IMR-90 (cell line): Measurements from ENCODE around the gene SIM1. TPM values are rescaled to one million over a fixed set of nuclear protein-coding genes. Genes with fewer than 3 reads are reported as not detected.

Source experiments
- ATAC-seq: fragments of 200-7000 bp; cut with Tn5 transposase; 2 replicates; pipeline ENCODE4 v1.9.1; 2020; ENCODE audit warnings: low read depth, mild to moderate bottlenecking, moderate library complexity
- BruUV-seq: library from RNA; stranded (reverse); fragments of 400-500 nt; replicated peaks from 2 replicates; lab custom pipeline; 2021; lab: Mats Ljungman, UMichigan
- CTCF ChIA-PET: fragments of 300-600 bp; formaldehyde crosslinking; extraction: SDS; loops from one replicate; lab custom pipeline; 2021; ENCODE audit warnings: antibody characterized with exemption; lab: Yijun Ruan, JAX
- POLR2A ChIA-PET: fragments of 300-600 bp; sonication (Branson Sonifier 250); formaldehyde crosslinking; loops from one replicate; lab custom pipeline; 2022; ENCODE audit warnings: antibody characterized with exemption; ENCODE audit not compliant: unreplicated experiment; lab: Charles Lee
- DNase-seq: peaks from one replicate; pipeline ENCODE4 v3.0.0; 2013
- H2AFZ ChIP-seq: replicated peaks from 2 replicates; pipeline ENCODE3; 2013; ENCODE audit warnings: low read length, mild to moderate bottlenecking; ENCODE audit not compliant: poor library complexity
- H2AK5ac ChIP-seq: 2 replicates; pipeline ENCODE4 v1.6.1; 2013; ENCODE audit warnings: low read depth, low read length, inconsistent platforms
- H2AK9ac ChIP-seq: replicated peaks from 2 replicates; pipeline ENCODE3; 2013; ENCODE audit warnings: mild to moderate bottlenecking, low read depth, low read length, moderate library complexity; ENCODE audit not compliant: poor library complexity
- H2BK120ac ChIP-seq: 2 replicates; pipeline ENCODE4 v1.6.1; 2013; ENCODE audit warnings: low read depth, low read length, inconsistent platforms
- H2BK15ac ChIP-seq: 3 replicates; pipeline ENCODE4 v1.6.1; 2013; ENCODE audit warnings: low read depth, low read length, inconsistent platforms
- H2BK20ac ChIP-seq: 2 replicates; pipeline ENCODE4 v1.6.1; 2013; ENCODE audit warnings: low read depth, mild to moderate bottlenecking, inconsistent platforms, low read length, moderate library complexity
- H2BK5ac ChIP-seq: 2 replicates; pipeline ENCODE4 v1.6.1; 2013; ENCODE audit warnings: mild to moderate bottlenecking, low read depth, low read length, inconsistent platforms; ENCODE audit not compliant: poor library complexity, severe bottlenecking
- H3K14ac ChIP-seq: replicated peaks from 2 replicates; pipeline ENCODE4 v1.6.1; 2013; ENCODE audit warnings: low read depth, low read length, inconsistent platforms
- H3K18ac ChIP-seq: 2 replicates; pipeline ENCODE4 v1.6.1; 2013; ENCODE audit warnings: low read depth, low read length, control low read depth
- H3K23ac ChIP-seq: 2 replicates; pipeline ENCODE4 v1.6.1; 2013; ENCODE audit warnings: low read depth, low read length, inconsistent platforms
- H3K27ac ChIP-seq: 2 replicates; pipeline ENCODE4 v1.5.1; 2013; ENCODE audit warnings: mild to moderate bottlenecking, control low read depth, low read length; ENCODE audit not compliant: insufficient read depth
- H3K27me3 ChIP-seq: 2 replicates; pipeline ENCODE4 v1.6.1; 2013; ENCODE audit warnings: low read length; ENCODE audit not compliant: control insufficient read depth, insufficient read depth
- H3K36me3 ChIP-seq: 2 replicates; pipeline ENCODE4 v1.6.1; 2013; ENCODE audit warnings: low read length, mixed read lengths; ENCODE audit not compliant: control insufficient read depth, insufficient read depth
- H3K4ac ChIP-seq: 2 replicates; pipeline ENCODE4 v1.6.1; 2013; ENCODE audit warnings: low read depth, low read length, inconsistent platforms
- H3K4me1 ChIP-seq: 2 replicates; pipeline ENCODE4 v1.6.1; 2013; ENCODE audit warnings: low read length, mixed read lengths; ENCODE audit not compliant: control insufficient read depth, insufficient read depth
- H3K4me2 ChIP-seq: 2 replicates; pipeline ENCODE4 v1.6.1; 2013; ENCODE audit warnings: low read depth, mild to moderate bottlenecking, control low read depth, low read length, moderate library complexity
- H3K4me3 ChIP-seq: 2 replicates; pipeline ENCODE4 v1.5.1; 2013; ENCODE audit warnings: low read depth, mild to moderate bottlenecking, control low read depth, low read length, moderate library complexity; ENCODE audit not compliant: insufficient read depth
- H3K56ac ChIP-seq: 2 replicates; pipeline ENCODE4 v1.6.1; 2013; ENCODE audit warnings: low read length, inconsistent platforms; ENCODE audit not compliant: insufficient read depth; ENCODE audit errors: extremely low read depth
- H3K79me1 ChIP-seq, 2 experiments: 2 replicates each; pipeline ENCODE4 v1.6.1; 2013; ENCODE audit warnings: low read length in 2 of 2, inconsistent platforms in 1 of 2, low read depth in 1 of 2
- H3K9ac ChIP-seq: 2 replicates; pipeline ENCODE4 v1.6.1; 2013; ENCODE audit warnings: low read depth, low read length, control low read depth
- H3K9me1 ChIP-seq: 2 replicates; pipeline ENCODE4 v1.6.1; 2013; ENCODE audit warnings: low read length, inconsistent platforms; ENCODE audit not compliant: insufficient read depth
- H3K9me3 ChIP-seq: 2 replicates; pipeline ENCODE4 v1.6.1; 2013; ENCODE audit warnings: low read length; ENCODE audit not compliant: control insufficient read depth, insufficient read depth
- H4K20me1 ChIP-seq: 2 replicates; pipeline ENCODE4 v1.6.1; 2013; ENCODE audit warnings: low read length, inconsistent platforms; ENCODE audit not compliant: insufficient read depth
- H4K5ac ChIP-seq: 2 replicates; pipeline ENCODE4 v1.6.1; 2013; ENCODE audit warnings: mild to moderate bottlenecking, low read depth, low read length, control low read depth
- H4K8ac ChIP-seq, 2 experiments: 2 replicates each; pipeline ENCODE4 v1.6.1; 2013; ENCODE audit warnings: low read depth in 2 of 2, low read length in 2 of 2, control low read depth in 1 of 2, inconsistent platforms in 1 of 2
- H4K91ac ChIP-seq: 2 replicates; pipeline ENCODE4 v1.6.1; 2013; ENCODE audit warnings: low read depth, low read length, inconsistent platforms; ENCODE audit not compliant: insufficient read depth
- CEBPB ChIP-seq: IDR thresholded peaks from 2 replicates; pipeline ENCODE4 v1.6.1; 2012; ENCODE audit warnings: low read depth, low read length, improper control_type of control experiment
- CTCF ChIP-seq: conservative IDR thresholded peaks from 2 replicates; pipeline ENCODE4 v1.5.1; 2012; ENCODE audit warnings: mild to moderate bottlenecking, low read depth, low read length, improper control_type of control experiment
- ELK1 ChIP-seq: fragments of 150-350 bp; IDR thresholded peaks from 2 replicates; pipeline ENCODE4 v1.6.1; 2016; ENCODE audit warnings: low read depth, mild to moderate bottlenecking, low read length, moderate library complexity, borderline replicate concordance
- FOS ChIP-seq: fragments of 150-350 bp; IDR thresholded peaks from 2 replicates; pipeline ENCODE4 v1.6.1; 2016; ENCODE audit warnings: low read depth, low read length
- MAFK ChIP-seq: IDR thresholded peaks from 2 replicates; pipeline ENCODE4 v1.6.1; 2012; ENCODE audit warnings: low read depth, low read length, improper control_type of control experiment
- MAZ ChIP-seq: IDR thresholded peaks from 2 replicates; pipeline ENCODE4 v1.6.1; 2012; ENCODE audit warnings: low read depth, mild to moderate bottlenecking, low read length, improper control_type of control experiment, moderate library complexity, borderline replicate concordance
- MXI1 ChIP-seq: IDR thresholded peaks from 2 replicates; pipeline ENCODE4 v1.6.1; 2012; ENCODE audit warnings: low read depth, mild to moderate bottlenecking, low read length, moderate library complexity, borderline replicate concordance
- NFE2L2 ChIP-seq: fragments of 150-350 bp; IDR thresholded peaks from 2 replicates; pipeline ENCODE4 v1.6.1; 2016; ENCODE audit warnings: low read depth, mild to moderate bottlenecking, low read length
- POLR2A ChIP-seq: IDR thresholded peaks from 2 replicates; pipeline ENCODE4 v1.6.1; 2012; ENCODE audit warnings: mild to moderate bottlenecking, low read depth, low read length
- RAD21 ChIP-seq: IDR thresholded peaks from 2 replicates; pipeline ENCODE4 v1.6.1; 2012; ENCODE audit warnings: low read length, improper control_type of control experiment
- RFX5 ChIP-seq: IDR thresholded peaks from 2 replicates; pipeline ENCODE4 v1.8.0; 2012; ENCODE audit warnings: low read depth, mild to moderate bottlenecking, low read length, moderate library complexity
- SMC3 ChIP-seq: fragments of 150-350 bp; IDR thresholded peaks from 2 replicates; pipeline ENCODE4 v1.6.1; 2016; ENCODE audit warnings: low read depth, mild to moderate bottlenecking, antibody characterized with exemption, low read length, moderate library complexity
- USF2 ChIP-seq: fragments of 150-350 bp; IDR thresholded peaks from 2 replicates; pipeline ENCODE4 v1.6.1; 2017; ENCODE audit warnings: mild to moderate bottlenecking, antibody characterized with exemption, low read length, low read depth
- WGBS, 2 experiments: methylation state at CpG; one replicate each; pipeline versions ENCODE4 v1.1.5 to v1.1.7; 2013; ENCODE audit warnings: missing lambda C conversion rate in 2 of 2; ENCODE audit not compliant: insufficient read length in 1 of 2; ENCODE audit errors: extremely low coverage in 2 of 2; 5-methylcytosine and 5-hydroxymethylcytosine counted together
- dilution Hi-C: fragments of 300-500 bp; cut with HindIII; formaldehyde crosslinking; loops from one replicate; pipeline ENCODE4 v1.14.3; 2018; ENCODE audit warnings: low sequenced_read_pairs; ENCODE audit not compliant: unreplicated experiment
- in situ Hi-C: fragments of 300-500 bp; cut with MboI; formaldehyde crosslinking; loops from 3 replicates; pipeline ENCODE4 v1.14.3; 2019; ENCODE audit warnings: low sequenced_read_pairs, inconsistent platforms, mixed read lengths
- intact Hi-C: fragments of 100-400 bp; cut with micrococcal nuclease; formaldehyde crosslinking; loops from 2 replicates; pipeline ENCODE4 v1.10.0; 2022
- polyA plus RNA-seq, 3 experiments: library from polyadenylated mRNA; depleted of rRNA; stranded (reverse); fragments of >200 nt; gene quantifications; 2 replicates each; pipeline ENCODE4 v1.2.3, GENCODE V29; 2012; ENCODE audit warnings: low replicate concordance in 1 of 3
- total RNA-seq: library from RNA; depleted of rRNA; stranded (reverse); fragments of >200 nt; gene quantifications from 2 replicates; pipeline ENCODE4 v1.2.3, GENCODE V29; 2012

The SIM1 gene
- total and polyA plus RNA-seq, 2 of the 4 experiments (the other 2 are of a cell fraction), result not detected

- DNase-seq (no peak), ATAC-seq (no peak)
- in situ Hi-C loops, result loop anchor here (25.0 kb wide), 1 partner anchor 879 kb away; no protein-coding TSS in a partner anchor
- H3K4me1 ChIP-seq, result peaks cover 5% of the 10 kb centered on the region; the same call in 1 of the 2 replicates
- H2AFZ ChIP-seq, result no peak overlapping the region
- no peak overlapping the region for H3K4ac ChIP-seq
- peaks cover 44% of the 10 kb centered on the region for H3K9me3 ChIP-seq
- no peak overlapping the region for H3K56ac ChIP-seq
- no peaks in the 10 kb centered on the region for H3K79me1 ChIP-seq
- 2% methylated on average over 10 of the region's 21 CpGs; no CpG with 5 or more reads in 1 of the 2 experiments for WGBS, 2 experiments
- dilution Hi-C loops, result loop anchor here (25.0 kb wide), 1 partner anchor 354 kb away; no protein-coding TSS in a partner anchor
- no peak overlapping the region for H3K18ac ChIP-seq
- H3K9me1 ChIP-seq, result no peaks in the 10 kb centered on the region
- H4K91ac ChIP-seq, result no peak overlapping the region
- H4K8ac ChIP-seq, result no peak overlapping the region
- peaks cover 14% of the 10 kb centered on the region; the same call in 1 of the 2 replicates for H4K20me1 ChIP-seq
- no peak overlapping the region for H3K4me3 ChIP-seq
- peaks cover 95% of the 10 kb centered on the region for H3K27me3 ChIP-seq
- no peak overlapping the region for H3K4me2 ChIP-seq
- H2BK15ac ChIP-seq, result no peak overlapping the region
- ChIA-PET CTCF (interaction anchor here (1.2 kb wide), 1 partner anchor 350 kb away, joined by 4 read pairs; no protein-coding TSS in a partner anchor), POLR2A (no interaction called here)
- H3K23ac ChIP-seq, result no peak overlapping the region; the same call in 1 of the 2 replicates
- intact Hi-C loops, result no loop called here
- H4K5ac ChIP-seq, result no peak overlapping the region
- no peak overlapping the region for H2BK120ac ChIP-seq
- H2BK20ac ChIP-seq, result no peak overlapping the region
- H2AK9ac ChIP-seq, result no peak overlapping the region
- H3K14ac ChIP-seq, result no peak overlapping the region
- no peaks in the 10 kb centered on the region for H3K36me3 ChIP-seq
- TF ChIP-seq USF2 (no peak), MAFK (no peak), CEBPB (no peak), MXI1 (no peak), CTCF (no peak), SMC3 (no peak), ELK1 (no peak), POLR2A (no peak), RFX5 (no peak), MAZ (no peak), RAD21 (no peak), NFE2L2 (no peak), FOS (no peak)
- H2BK5ac ChIP-seq, result no peak overlapping the region
- H3K9ac ChIP-seq, result no peak overlapping the region
- H2AK5ac ChIP-seq, result no peak overlapping the region
- no peak overlapping the region for H3K27ac ChIP-seq
- BruUV-seq, result no TSS peak
Observed at GRCh38 chr6:100466410-100467128, 1.8 kb upstream of the SIM1 start.
